Measurements from ENCODE around the gene WDR81.
"Not testable (repeated sequence)": the region's sequence is repeated elsewhere in the genome, so short reads cannot be mapped to it uniquely, and the experiment has no call there.

The WDR81 gene

GRCh38 chr17:1755827-1756262 lies 31.3 kb downstream of the WDR81 start:
- no peak for DNase-seq

- DNase-seq, result no peak
These were observed 34.3 kb downstream of the WDR81 start for GRCh38 chr17:1758807-1759206.

- DNase-seq, result no peak
These were observed 35.0 kb downstream of the WDR81 start for GRCh38 chr17:1759529-1759928.

- no peak for DNase-seq
These were observed 37.9 kb downstream of the WDR81 start for GRCh38 chr17:1762233-1762900.

DNA sequence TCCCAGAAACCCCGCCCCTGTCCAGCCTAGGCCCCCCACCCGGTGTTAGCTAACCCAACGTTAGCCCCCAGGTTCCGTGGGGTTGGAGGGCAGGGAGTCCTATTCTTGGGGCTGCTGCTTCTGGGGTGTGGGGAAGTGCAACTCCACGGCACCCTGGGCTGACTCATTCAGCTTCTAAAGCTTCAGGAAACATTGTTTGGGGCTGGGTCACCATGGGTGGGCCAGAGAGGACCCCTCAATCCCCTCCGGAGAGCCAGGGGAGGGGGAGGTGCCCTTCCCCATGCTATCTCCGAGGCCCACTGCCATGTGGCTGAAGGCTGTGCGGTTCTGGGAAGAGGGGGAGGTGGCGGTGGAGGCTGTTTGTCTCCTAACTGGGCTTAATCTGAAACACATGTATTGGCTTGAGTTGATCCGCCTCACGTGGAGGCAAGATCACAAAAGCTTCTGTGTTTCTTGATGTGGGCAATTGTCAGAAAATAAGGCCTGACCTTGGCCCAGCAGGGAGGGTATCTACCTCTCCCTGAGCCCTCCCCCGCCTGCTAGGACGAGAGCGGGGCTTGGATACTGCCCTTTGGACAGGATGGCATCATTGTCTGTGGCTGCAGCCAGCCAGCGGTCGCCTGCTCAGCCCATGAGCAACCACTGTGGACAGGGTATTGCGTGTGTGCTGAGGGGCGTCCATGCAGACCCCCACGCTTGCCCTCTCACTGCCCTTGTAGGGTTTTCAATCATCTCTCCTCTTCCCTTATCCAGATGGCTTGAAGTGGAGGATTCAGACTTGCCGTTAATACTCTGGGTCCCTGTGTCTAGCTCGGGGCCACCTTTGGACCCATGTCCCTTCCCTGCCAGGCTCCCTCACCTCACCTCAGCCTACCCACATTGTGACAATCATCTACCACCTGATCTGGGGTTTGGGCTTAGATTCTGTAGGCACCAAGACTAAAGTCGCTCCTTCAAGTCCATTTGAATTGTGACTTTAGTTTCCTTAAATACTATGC lies 38.7 kb downstream of the WDR81 start:
- DNase-seq, result no peak

DNA sequence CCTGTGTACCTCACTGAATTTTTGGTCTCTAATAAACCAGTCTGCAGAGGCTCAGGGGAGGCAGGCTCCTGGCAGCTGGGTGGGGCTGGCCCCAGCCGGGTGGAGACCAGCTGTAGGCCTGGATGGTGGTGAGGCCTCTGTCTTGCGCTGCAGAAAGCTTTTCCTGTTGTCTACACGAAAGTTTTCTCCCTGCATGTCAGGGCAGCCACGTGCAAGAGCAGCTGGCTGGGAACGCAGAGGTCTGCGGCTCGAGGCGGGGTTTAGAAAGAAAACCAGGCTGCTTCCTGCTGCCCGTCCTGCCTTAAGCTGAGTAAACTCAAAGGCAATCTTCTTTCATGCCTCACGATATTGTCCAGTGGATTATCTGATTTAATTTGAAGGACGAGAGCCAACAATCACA lies 39.8 kb downstream of the WDR81 start:
- DNase-seq, result no peak

- DNase-seq, result not testable (repeated sequence)
These were observed 40.2 kb downstream of the WDR81 start for GRCh38 chr17:1764705-1765104.

DNA sequence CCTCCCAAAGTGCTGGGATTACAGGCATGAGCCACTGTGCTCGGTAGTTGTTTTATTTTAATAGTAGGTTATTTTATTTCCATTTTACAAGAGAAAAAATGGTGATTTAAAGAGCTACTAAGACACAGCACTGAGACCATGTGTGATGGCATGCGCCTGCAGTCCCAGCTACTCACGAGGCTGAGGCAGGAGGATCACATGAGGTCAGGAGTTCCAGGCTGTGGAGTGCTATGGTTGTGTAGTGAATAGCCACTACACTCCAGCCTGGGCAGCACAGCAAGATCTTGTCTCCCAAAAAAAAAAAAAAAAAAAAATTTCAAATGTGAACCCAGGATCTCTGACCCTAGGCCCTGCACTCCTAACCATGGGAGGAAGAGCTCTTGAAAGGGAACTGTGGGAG lies 41.1 kb downstream of the WDR81 start:
- no peak for DNase-seq

GRCh38 chr17:1766382-1767135 lies 42.1 kb downstream of the WDR81 start:
- no peak for DNase-seq

GRCh38 chr17:1767358-1767757 lies 42.9 kb downstream of the WDR81 start:
- DNase-seq, result no peak

GRCh38 chr17:1769822-1770477 lies 45.4 kb downstream of the WDR81 start:
- no peak for DNase-seq

DNA sequence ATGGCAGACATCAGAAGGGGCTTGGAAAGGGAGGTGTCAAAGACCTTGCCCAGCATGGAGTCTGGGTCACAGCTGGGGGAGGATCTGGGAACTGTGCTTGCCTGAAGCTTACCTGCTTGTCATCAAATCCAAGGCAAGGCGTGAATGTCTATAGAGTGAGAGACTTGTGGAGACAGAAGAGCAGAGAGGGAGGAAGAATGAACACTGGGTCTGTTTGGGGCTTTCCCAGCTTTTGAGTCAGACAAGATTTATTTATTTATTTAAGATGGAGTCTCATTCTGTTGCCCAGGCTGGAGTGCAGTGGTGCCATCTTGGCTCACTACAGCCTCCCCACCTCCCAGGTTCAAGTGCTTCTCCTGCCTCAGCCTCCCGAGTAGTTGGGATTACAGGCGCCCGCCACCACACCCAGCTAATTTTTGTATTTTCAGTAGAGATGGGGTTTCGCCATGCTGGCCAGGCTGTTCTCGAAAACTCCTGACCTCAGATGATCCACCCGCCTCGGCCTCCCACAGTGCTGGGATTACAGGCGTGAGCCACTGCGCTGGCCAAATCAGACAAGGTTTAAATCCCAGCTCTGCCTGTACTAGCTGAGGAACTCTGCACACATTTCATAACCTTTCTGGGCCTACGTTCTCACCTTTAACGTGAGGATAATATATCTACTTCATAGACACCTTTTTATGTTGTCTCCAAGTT lies 48.6 kb downstream of the WDR81 start:
- not testable (repeated sequence) for DNase-seq

DNA sequence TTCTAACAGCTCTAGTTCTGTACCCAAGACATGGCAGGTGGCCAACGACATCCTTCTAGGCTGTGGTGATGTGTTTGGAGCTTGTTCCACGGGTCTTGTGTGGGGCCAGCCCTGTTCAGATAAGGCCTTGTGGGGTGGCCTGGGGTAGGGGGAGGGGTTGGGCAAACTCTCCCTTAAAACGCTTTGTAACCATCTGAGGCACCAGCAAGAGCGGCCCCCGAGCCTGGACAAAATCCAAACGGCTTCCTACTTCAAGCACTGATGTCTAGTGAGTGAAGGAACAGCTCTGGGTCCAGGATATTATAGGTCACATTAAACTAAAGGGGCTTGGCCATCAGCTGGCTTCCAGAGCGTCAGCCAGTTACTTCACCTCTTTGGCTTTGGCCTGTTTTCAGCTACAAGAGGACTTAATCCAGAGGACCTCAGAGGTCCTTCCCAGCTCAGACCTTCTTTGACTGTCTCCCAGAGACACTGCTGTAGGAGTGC lies 49.2 kb downstream of the WDR81 start:
- DNase-seq, result no peak

DNA sequence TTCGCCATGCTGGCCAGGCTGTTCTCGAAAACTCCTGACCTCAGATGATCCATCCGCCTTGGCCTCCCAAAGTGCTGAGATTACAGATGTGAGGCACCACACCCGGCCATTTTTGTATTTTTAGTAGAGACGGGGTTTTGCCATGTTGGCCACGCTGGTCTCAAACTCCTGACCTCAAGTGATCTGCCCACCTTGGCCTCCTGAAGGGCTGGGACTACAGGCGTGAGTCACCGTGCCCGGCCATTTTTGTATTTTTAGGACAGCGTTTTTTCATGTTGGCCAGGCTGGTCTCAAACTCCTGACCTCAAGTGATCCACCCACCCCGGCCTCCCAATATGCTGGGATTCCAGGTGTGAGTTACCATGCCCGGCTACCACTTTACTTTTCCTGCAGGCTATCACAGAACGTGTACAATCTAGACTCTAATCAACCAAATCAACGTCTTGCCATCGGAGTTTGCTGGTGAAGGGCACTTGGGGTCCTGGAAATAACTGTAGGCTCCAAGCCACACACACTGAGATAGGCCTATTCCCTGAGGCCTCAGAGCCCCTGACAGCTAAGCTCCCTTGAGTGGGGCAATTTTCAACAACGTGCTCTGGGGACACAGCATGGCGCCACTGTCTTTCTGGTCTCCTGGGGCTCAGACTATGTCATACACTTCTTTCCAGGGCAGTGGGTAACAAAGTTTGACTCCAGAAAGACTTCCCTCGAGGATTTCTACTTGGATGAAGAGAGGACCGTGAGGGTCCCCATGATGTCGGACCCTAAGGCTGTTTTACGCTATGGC lies 50.1 kb downstream of the WDR81 start:
- no peak for DNase-seq

- no peak for DNase-seq
These were observed 51.8 kb downstream of the WDR81 start for GRCh38 chr17:1776328-1776727.

- DNase-seq, result no peak
These were observed 52.4 kb downstream of the WDR81 start for GRCh38 chr17:1776857-1777256.

DNA sequence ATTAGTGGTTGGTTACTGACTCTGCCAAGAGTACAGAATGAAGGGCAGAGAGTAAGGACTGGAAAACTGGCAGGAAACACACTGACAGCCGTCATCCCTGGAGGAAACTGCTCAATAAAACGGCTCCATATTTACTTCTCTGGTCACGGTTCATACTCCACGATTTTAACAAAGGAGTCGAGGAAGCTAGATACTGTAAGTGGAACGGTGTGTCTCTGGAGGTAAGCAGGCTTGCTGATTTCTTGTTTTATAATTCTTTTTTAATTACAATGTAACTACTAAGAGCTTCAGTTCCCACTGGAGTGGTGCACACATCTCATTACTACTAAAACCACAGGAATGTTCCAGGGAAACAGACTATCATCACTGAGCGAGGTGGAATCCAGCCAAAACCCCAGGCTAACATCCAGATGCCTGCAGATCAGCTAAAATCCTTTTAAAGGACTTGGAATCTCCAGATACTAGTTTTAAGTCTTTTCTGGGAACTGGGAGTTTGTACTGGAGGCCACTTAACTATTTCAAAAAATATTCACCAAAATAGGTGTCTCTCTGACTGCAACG lies 55.1 kb downstream of the WDR81 start:
- DNase-seq, result no peak

GRCh38 chr17:1782171-1782567 lies 57.7 kb downstream of the WDR81 start:
- no peak for DNase-seq

DNA sequence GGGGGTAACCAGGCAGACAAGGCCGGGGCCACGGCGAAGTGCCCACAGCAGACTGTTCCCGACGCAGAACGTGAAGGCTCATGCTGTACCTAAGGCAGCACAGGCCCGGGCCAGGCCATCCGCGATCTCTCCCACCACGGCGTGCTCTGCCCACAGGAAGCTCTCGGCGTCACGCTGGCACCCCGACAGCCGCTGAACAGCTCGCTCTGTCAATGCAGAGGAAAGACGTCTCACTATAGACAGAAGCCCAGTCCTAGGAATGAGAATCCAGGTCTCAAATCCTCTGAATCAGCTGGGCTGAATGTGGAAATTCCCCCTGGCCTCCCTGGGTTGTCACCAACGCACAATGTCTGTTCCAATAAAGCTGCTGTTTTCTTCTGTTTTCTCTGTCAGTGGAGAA lies 58.8 kb downstream of the WDR81 start:
- no peak for DNase-seq

GRCh38 chr17:1783834-1784611 lies 59.5 kb downstream of the WDR81 start:
- DNase-seq, result peak in 1 of 2 donors; percentile 37
